Measurements from ENCODE around the gene MYNN.

Gene MYNN

DNA sequence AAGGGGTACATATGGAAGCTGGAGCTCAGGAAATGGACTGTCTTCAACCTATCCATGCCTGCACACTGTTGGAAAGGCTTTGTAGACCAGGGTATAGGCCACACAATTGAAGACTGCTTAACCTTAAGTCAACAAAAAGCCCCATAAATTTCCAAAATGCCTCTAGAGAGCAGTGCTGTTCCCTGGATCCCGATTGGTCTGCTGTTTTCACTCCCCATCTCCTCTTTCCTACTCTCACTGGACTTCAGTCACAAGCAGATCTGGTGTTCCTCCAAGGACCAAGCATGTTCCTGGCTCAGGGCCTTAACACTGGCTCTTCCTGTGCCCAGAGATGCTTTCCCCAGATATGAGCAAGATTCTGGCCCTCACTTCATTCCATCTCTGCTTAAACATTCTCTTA is 62.3 kb downstream of the MYNN start:
- H3K27ac ChIP-seq, result no peak overlapping the region
- TF ChIP-seq, protein P1, sequence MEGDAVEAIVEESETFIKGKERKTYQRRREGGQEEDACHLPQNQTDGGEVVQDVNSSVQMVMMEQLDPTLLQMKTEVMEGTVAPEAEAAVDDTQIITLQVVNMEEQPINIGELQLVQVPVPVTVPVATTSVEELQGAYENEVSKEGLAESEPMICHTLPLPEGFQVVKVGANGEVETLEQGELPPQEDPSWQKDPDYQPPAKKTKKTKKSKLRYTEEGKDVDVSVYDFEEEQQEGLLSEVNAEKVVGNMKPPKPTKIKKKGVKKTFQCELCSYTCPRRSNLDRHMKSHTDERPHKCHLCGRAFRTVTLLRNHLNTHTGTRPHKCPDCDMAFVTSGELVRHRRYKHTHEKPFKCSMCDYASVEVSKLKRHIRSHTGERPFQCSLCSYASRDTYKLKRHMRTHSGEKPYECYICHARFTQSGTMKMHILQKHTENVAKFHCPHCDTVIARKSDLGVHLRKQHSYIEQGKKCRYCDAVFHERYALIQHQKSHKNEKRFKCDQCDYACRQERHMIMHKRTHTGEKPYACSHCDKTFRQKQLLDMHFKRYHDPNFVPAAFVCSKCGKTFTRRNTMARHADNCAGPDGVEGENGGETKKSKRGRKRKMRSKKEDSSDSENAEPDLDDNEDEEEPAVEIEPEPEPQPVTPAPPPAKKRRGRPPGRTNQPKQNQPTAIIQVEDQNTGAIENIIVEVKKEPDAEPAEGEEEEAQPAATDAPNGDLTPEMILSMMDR (conservative IDR thresholded peaks at IDR 0.05), result no peak

DNA sequence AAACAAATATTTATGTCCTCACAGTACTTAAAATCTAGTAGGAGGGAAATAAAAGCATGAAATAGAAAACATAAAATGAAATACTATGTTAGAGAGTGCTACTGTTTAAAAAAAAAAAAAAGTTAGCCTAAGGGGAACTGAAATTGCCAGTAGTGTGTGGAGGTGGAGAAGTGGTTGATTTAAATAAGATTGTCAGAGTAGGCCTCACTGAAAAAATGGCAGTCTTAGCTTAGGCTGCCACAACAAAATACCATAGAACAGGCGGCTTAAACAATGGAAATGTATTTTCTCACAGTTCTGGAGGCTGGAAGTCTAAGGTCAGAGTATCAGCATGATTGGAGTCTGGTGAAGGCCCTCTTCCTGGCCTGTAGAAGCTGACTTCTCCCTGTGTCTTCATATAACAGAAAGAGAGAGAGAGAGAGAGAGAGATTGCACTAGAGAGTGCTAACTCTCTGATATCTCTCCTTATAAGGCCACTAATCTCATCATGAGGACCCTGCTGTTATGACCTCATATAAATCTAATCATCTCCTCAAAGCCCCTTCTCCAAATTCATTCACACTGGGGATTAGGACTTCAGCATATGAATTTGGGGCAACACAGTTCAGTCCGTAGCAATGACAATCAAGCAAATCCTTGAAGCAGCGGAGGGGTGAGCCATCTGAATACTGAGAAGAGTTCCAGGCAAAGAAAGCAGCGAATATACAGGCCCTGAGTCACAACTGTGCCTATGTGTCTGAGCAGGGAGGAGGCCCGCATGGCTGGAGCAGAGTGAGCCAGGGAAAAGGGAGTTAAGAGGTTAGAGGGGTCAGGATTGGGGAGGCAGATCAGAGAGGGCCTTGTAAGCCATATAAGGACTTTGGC is 63.1 kb downstream of the MYNN start:
- H3K27ac ChIP-seq, result no peak overlapping the region
- TF ChIP-seq, protein P1 (conservative IDR thresholded peaks at IDR 0.05), result no peak

DNA sequence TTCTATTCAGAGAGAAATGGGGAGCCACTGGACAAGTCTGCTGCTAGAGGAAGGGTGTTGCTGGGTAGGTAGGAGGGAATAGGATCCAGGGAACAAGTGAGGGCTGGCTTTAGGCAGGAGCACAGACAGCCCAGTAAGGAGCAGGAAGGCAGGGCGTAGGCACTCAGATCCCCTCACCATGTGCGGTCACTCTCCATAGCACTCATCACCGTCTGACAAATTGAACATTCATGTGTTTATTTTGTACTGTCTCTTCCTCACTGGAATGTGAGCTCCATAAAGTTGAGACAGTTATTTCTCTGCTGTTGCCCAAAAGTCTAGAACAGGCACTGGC is 63.7 kb downstream of the MYNN start:
- TF ChIP-seq, protein P1 (conservative IDR thresholded peaks at IDR 0.05), result no peak
- no peak overlapping the region for H3K27ac ChIP-seq

DNA sequence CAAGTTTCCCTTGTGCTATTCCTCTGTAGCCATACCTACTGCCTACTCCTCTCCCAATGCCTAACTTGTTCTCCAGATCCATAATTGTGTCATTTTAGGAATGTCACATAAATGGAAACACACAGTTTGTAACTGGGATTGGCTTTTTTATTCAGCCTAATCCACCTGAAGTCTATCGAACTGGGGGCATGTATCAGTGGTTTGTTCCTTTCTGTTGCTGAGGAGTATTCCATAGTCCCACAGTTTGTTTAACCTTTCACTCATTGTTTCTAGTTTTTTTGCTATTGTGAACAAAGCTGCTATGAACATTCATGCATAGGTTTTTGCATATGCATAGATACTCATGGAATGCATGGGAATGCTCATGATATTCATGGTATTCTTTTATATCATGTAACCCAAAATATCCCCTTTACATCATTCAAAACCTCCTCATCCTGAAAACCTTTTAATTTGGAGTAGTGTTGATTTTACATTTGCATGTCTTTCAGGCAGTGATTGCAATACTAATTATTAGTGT is 65.4 kb downstream of the MYNN start:
- no peak overlapping the region for H3K27ac ChIP-seq
- TF ChIP-seq, protein P1 (conservative IDR thresholded peaks at IDR 0.05), result no peak

All from VCaP (cell line).